Colon (tissue), 2 donors: ENCODE results near the gene IFNK.

Source experiments
- FAIRE-seq: peaks from 2 replicates; lab custom pipeline; 2012; peaks lifted over from hg19 to GRCh38; lab: Jason Lieb, UNC
- donor health status: control.
- donor health status: control.

IFNK gene

DNA sequence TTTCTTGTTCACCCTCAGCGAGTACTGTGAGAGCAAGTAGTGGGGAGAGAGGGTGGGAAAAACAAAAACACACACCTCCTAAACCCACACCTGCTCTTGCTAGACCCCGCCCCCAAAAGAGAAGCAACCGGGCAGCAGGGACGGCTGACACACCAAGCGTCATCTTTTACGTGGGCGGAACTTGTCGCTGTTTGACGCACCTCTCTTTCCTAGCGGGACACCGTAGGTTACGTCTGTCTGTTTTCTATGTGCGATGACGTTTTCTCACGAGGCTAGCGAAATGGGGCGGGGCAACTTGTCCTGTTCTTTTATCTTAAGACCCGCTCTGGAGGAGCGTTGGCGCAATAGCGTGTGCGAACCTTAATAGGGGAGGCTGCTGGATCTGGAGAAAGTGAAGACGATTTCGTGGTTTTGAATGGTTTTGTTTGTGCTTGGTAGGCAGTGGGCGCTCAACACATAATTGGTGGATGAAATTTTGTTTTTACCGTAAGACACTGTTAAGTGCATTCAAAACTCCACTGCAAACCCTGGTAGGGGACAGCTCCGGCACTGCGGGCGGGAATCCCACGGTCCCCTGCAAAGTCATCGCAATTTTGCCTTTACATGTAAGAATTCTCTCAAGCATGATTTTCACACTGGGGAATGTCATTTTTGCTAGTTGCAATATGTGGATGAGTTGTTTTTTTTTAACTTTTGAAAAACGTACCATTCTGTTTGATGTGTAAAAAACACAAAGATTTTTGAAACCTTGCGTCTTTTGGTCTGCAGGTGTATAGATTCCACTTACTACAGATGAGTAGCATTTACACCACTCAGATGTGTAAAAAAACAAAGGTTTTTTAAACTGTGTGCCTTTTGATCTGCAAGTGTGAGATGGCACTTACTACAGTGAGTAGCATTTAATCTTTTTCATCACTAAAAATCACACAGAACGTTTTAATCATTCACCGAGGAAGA is 49.8 kb downstream of the IFNK start:
- peak; percentile 97 for FAIRE-seq
